Neuronal stem cell (in vitro differentiated cells): Measurements from ENCODE around the gene SPSB2.
A peak's percentile ranks its signal among the peaks of the same experiment; 100 is the strongest.
"Not testable (repeated sequence)": the region's sequence is repeated elsewhere in the genome, so short reads cannot be mapped to it uniquely, and the experiment has no call there.

Experiments used
- DNase-seq: peaks from one replicate; pipeline ENCODE4 v3.0.0-alpha.2; 2013; ENCODE audit warnings: low spot score
- H2AFZ ChIP-seq: one replicate; pipeline ENCODE4 v1.6.1; 2013; ENCODE audit warnings: mild to moderate bottlenecking, low read length, inconsistent platforms
- H2AK5ac ChIP-seq: 2 replicates; pipeline ENCODE4 v1.6.1; 2013; ENCODE audit warnings: low read depth, mild to moderate bottlenecking, inconsistent platforms, low read length, moderate library complexity, mixed read lengths
- H2BK120ac ChIP-seq: 2 replicates; pipeline ENCODE4 v1.6.1; 2013; ENCODE audit warnings: low read depth, mild to moderate bottlenecking, inconsistent platforms, low read length, moderate library complexity, mixed read lengths
- H2BK12ac ChIP-seq: one replicate; pipeline ENCODE4 v1.6.1; 2013; ENCODE audit warnings: low read length, inconsistent platforms
- H2BK15ac ChIP-seq: 2 replicates; pipeline ENCODE4 v1.6.1; 2013; ENCODE audit warnings: mild to moderate bottlenecking, low read length, inconsistent platforms, mixed read lengths
- H2BK5ac ChIP-seq: one replicate; pipeline ENCODE4 v1.6.1; 2013; ENCODE audit warnings: inconsistent platforms, mild to moderate bottlenecking, low read length, moderate library complexity
- H3K14ac ChIP-seq: one replicate; pipeline ENCODE4 v1.6.1; 2013; ENCODE audit warnings: low read length, inconsistent platforms
- H3K18ac ChIP-seq: 2 replicates; pipeline ENCODE4 v1.6.1; 2013; ENCODE audit warnings: low read length, inconsistent platforms
- H3K23ac ChIP-seq: 2 replicates; pipeline ENCODE4 v1.6.1; 2013; ENCODE audit warnings: low read depth, mild to moderate bottlenecking, mixed read lengths, low read length, inconsistent platforms; ENCODE audit not compliant: poor library complexity
- H3K27ac ChIP-seq: replicated peaks from 3 replicates; pipeline ENCODE4 v1.5.1; 2013; ENCODE audit warnings: low read length, inconsistent platforms
- H3K27me3 ChIP-seq, 3 experiments: 2 replicates each; pipeline ENCODE4 v1.6.1; 2013; ENCODE audit warnings: low read length in 3 of 3, mild to moderate bottlenecking in 2 of 3, inconsistent platforms in 1 of 3, low read depth in 1 of 3, mixed read lengths in 1 of 3, moderate library complexity in 1 of 3; ENCODE audit not compliant: control insufficient read depth in 3 of 3, insufficient read depth in 3 of 3
- H3K36me3 ChIP-seq, 2 donors: replicated peaks in 1 of 2; 2 replicates each; pipeline ENCODE4 v1.6.1; 2013; ENCODE audit warnings: low read length in 2 of 2; ENCODE audit not compliant: control insufficient read depth in 2 of 2, insufficient read depth in 2 of 2
- H3K4ac ChIP-seq: 2 replicates; pipeline ENCODE4 v1.6.1; 2013; ENCODE audit warnings: inconsistent platforms, mild to moderate bottlenecking, low read length, moderate library complexity
- H3K4me1 ChIP-seq, 2 donors: 1 replicate in 1 of 2; 2 replicates in 1 of 2; pipeline ENCODE4 v1.6.1; 2013; ENCODE audit warnings: low read length in 2 of 2, low read depth in 1 of 2; ENCODE audit not compliant: control insufficient read depth in 2 of 2, insufficient read depth in 1 of 2
- H3K4me2 ChIP-seq: one replicate; pipeline ENCODE4 v1.6.1; 2013; ENCODE audit warnings: mild to moderate bottlenecking, low read length, inconsistent platforms; ENCODE audit not compliant: insufficient read depth, poor library complexity, severe bottlenecking
- H3K4me3 ChIP-seq, 2 donors: 2 replicates each; pipeline ENCODE4 v1.5.1; 2013; ENCODE audit warnings: low read length in 2 of 2, mild to moderate bottlenecking in 2 of 2, inconsistent platforms in 1 of 2, moderate library complexity in 1 of 2
- H3K79me1 ChIP-seq: one replicate; pipeline ENCODE4 v1.6.1; 2013; ENCODE audit warnings: low read depth, mild to moderate bottlenecking, inconsistent platforms, low read length, moderate library complexity
- H3K9ac ChIP-seq: one replicate; pipeline ENCODE4 v1.6.1; 2013; ENCODE audit warnings: mild to moderate bottlenecking, low read depth, low read length, inconsistent platforms; ENCODE audit not compliant: poor library complexity
- H3K9me3 ChIP-seq, 2 donors: replicated peaks in 1 of 2; 2 replicates each; pipeline versions ENCODE3 to v1.6.1; 2013; ENCODE audit warnings: low read length in 2 of 2, mild to moderate bottlenecking in 2 of 2, inconsistent platforms in 1 of 2, low read depth in 1 of 2, mixed read lengths in 1 of 2, moderate library complexity in 1 of 2; ENCODE audit not compliant: control insufficient read depth in 2 of 2, insufficient read depth in 1 of 2
- H4K8ac ChIP-seq: one replicate; pipeline ENCODE4 v1.6.1; 2013; ENCODE audit warnings: low read depth, mild to moderate bottlenecking, inconsistent platforms, low read length, moderate library complexity
- H4K91ac ChIP-seq: one replicate; pipeline ENCODE4 v1.6.1; 2013; ENCODE audit warnings: low read length, low read depth, mild to moderate bottlenecking, inconsistent platforms; ENCODE audit not compliant: poor library complexity
- WGBS, 2 donors: extraction: QIAGEN DNeasy Blood & Tissue Kit; methylation state at CpG; one replicate each; pipeline ENCODE4 v1.1.7; 2013; ENCODE audit warnings: missing lambda C conversion rate in 2 of 2, mixed read lengths in 1 of 2; ENCODE audit not compliant: insufficient read length in 2 of 2, insufficient replicate concordance in 1 of 2; ENCODE audit errors: extremely low coverage in 2 of 2; 5-methylcytosine and 5-hydroxymethylcytosine counted together

The SPSB2 gene

DNA sequence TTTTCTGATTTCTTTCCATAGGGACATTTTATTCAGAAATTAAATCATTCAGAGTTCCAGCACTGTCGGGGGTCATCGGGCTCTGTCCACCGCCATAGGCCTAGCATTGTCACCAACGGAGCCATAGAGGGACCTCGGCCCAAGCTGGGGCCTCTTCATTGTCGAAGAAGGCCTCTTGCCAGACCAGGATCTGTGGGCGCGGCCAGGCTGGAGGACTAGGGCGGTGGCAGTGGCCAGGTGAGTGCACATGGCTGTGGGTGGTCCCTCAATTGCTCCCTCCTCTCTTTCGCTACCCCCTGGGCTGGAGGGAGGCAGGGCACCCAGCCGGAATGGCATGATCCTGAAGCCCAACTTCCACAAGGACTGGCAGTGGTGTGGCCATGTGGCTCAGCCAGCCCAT lies 10.6 kb upstream of the SPSB2 start:
- no peak overlapping the region for H2AFZ ChIP-seq
- no peak overlapping the region for H3K4ac ChIP-seq
- DNase-seq = no peak
- H3K4me2 ChIP-seq = no peak overlapping the region
- no peak overlapping the region for H3K23ac ChIP-seq
- no peak overlapping the region for H4K8ac ChIP-seq
- H2BK5ac ChIP-seq = no peak overlapping the region
- H2AK5ac ChIP-seq = peak overlapping the region; percentile 33
- H3K27ac ChIP-seq = no peak overlapping the region
- no peak overlapping the region for H2BK120ac ChIP-seq
- no peak overlapping the region for H4K91ac ChIP-seq
- no peak overlapping the region for H3K18ac ChIP-seq
- H3K4me1 ChIP-seq = peaks cover 0 to 5% of the 10 kb centered on the region in 2 donors
- WGBS, 2 donors = no CpG with 5 or more reads among the region's 11 CpGs
- no peaks in the 10 kb centered on the region for H3K79me1 ChIP-seq
- H3K36me3 ChIP-seq = peaks cover 2 to 14% of the 10 kb centered on the region in 2 donors
- peak overlapping the region; percentile 11 for H3K14ac ChIP-seq
- H3K27me3 ChIP-seq = no peaks in the 10 kb centered on the region
- H2BK12ac ChIP-seq = no peak overlapping the region
- H3K9ac ChIP-seq = no peak overlapping the region
- H3K4me3 ChIP-seq = no peak overlapping the region
- no peak overlapping the region for H2BK15ac ChIP-seq
- H3K9me3 ChIP-seq = no peaks in the 10 kb centered on the region

GRCh38 chr12:6883252-6883651 lies 10.1 kb upstream of the SPSB2 start:
- no peaks in the 10 kb centered on the region for H3K27me3 ChIP-seq

DNA sequence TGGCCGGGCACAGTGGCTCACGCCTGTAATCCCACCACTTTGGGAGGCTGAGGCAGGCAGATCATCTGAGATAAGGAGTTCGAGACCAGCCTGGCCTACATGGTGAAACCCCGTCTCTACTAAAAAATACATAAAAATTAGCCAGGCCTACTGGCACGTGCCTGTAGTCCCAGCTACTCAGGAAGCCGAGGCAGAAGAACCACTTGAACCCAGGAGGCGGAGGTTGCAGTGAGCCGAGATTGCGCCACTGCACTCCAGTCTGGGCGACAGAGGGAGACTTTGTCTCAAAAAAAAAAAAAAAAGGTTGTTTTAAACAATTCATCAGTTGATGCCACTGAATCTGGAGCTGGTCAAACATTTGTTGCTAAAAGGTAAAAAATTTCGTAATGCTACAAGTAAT lies 6.7 kb upstream of the SPSB2 start:
- H3K4ac ChIP-seq, DNase-seq, H2BK12ac ChIP-seq, H3K23ac ChIP-seq, H3K9me3 ChIP-seq, H3K14ac ChIP-seq, H4K8ac ChIP-seq, H2BK5ac ChIP-seq, H3K18ac ChIP-seq, H2AFZ ChIP-seq, H2AK5ac ChIP-seq, H3K4me1 ChIP-seq, H2BK120ac ChIP-seq, H3K4me3 ChIP-seq, H3K27me3 ChIP-seq, H3K27ac ChIP-seq, H2BK15ac ChIP-seq, H3K9ac ChIP-seq, H3K79me1 ChIP-seq, H4K91ac ChIP-seq, H3K4me2 ChIP-seq: not testable (repeated sequence)
- H3K36me3 ChIP-seq = peaks cover 2 to 24% of the 10 kb centered on the region in 2 donors
- WGBS, 2 donors = no CpG with 5 or more reads among the region's 11 CpGs

More at GRCh38 chr12:6883252-6883651, 10.1 kb upstream of the SPSB2 start:
- no peak overlapping the region for H2AFZ ChIP-seq
- H2BK15ac ChIP-seq = no peak overlapping the region
- WGBS, 2 donors = no CpG with 5 or more reads among the region's 5 CpGs
- H2AK5ac ChIP-seq = no peak overlapping the region
- no peak overlapping the region for H2BK5ac ChIP-seq
- H4K91ac ChIP-seq = no peak overlapping the region
- H3K36me3 ChIP-seq = peaks cover 2 to 14% of the 10 kb centered on the region in 2 donors
- H2BK12ac ChIP-seq = no peak overlapping the region
- H3K79me1 ChIP-seq = no peaks in the 10 kb centered on the region
- DNase-seq = no peak
- no peaks in the 10 kb centered on the region for H3K9me3 ChIP-seq
- H3K14ac ChIP-seq = no peak overlapping the region
- no peak overlapping the region for H2BK120ac ChIP-seq
- H3K23ac ChIP-seq = no peak overlapping the region
- H3K4me1 ChIP-seq = peaks cover 0 to 5% of the 10 kb centered on the region in 2 donors
- H4K8ac ChIP-seq = no peak overlapping the region
- no peak overlapping the region for H3K4ac ChIP-seq
- H3K27ac ChIP-seq = no peak overlapping the region
- no peak overlapping the region for H3K4me3 ChIP-seq
- H3K4me2 ChIP-seq = no peak overlapping the region
- H3K18ac ChIP-seq = no peak overlapping the region
- no peak overlapping the region for H3K9ac ChIP-seq

GRCh38 chr12:6874015-6874368 lies 889 bp upstream of the SPSB2 start:
- H3K4me2 ChIP-seq = peak overlapping the region; percentile 39
- H3K36me3 ChIP-seq = peaks cover 15 to 44% of the 10 kb centered on the region in 2 donors
- H3K9ac ChIP-seq = peak overlapping the region; percentile 87
- H2AFZ ChIP-seq = peak overlapping the region; percentile 91
- not testable (repeated sequence) for H3K4ac ChIP-seq, H3K27me3 ChIP-seq, H3K4me1 ChIP-seq, H2AK5ac ChIP-seq, H3K79me1 ChIP-seq, H3K14ac ChIP-seq, H2BK15ac ChIP-seq, H3K18ac ChIP-seq, H2BK5ac ChIP-seq, H3K23ac ChIP-seq, DNase-seq, H2BK120ac ChIP-seq, H4K91ac ChIP-seq, H2BK12ac ChIP-seq, H3K9me3 ChIP-seq, H4K8ac ChIP-seq
- WGBS, 2 donors = no CpG with 5 or more reads among the region's 9 CpGs
- H3K4me3 ChIP-seq = peak overlapping the region; percentile 62 to 78
- peak overlapping the region; percentile 59 for H3K27ac ChIP-seq
